Measurements from ENCODE around the gene CA12.
"Not testable (repeated sequence)": the region's sequence is repeated elsewhere in the genome, so short reads cannot be mapped to it uniquely, and the experiment has no call there.

CA12 gene

GRCh38 chr15:63354821-63355650 lies 26.6 kb downstream of the CA12 start:
- no peak for DNase-seq

- no peak for DNase-seq
Measured at GRCh38 chr15:63353887-63354286, 27.8 kb downstream of the CA12 start.

GRCh38 chr15:63353261-63353660 lies 28.4 kb downstream of the CA12 start:
- no peak for DNase-seq

- no peak for DNase-seq
Measured at GRCh38 chr15:63352808-63353207, 28.8 kb downstream of the CA12 start.

GRCh38 chr15:63351170-63351569 lies 30.5 kb downstream of the CA12 start:
- no peak for DNase-seq

GRCh38 chr15:63350178-63350621 lies 31.4 kb downstream of the CA12 start:
- no peak for DNase-seq

GRCh38 chr15:63349621-63350020 lies 32.0 kb downstream of the CA12 start:
- no peak for DNase-seq

GRCh38 chr15:63349156-63349555 lies 32.5 kb downstream of the CA12 start:
- DNase-seq, result no peak

- no peak for DNase-seq
Measured at GRCh38 chr15:63348392-63348791, 33.3 kb downstream of the CA12 start.

- no peak for DNase-seq
Measured at GRCh38 chr15:63347074-63347857, 34.4 kb downstream of the CA12 start.

- DNase-seq, result no peak
Measured at GRCh38 chr15:63345391-63345752, 36.3 kb downstream of the CA12 start.

- no peak for DNase-seq
Measured at GRCh38 chr15:63344731-63345390, 36.8 kb downstream of the CA12 start.

- DNase-seq, result not testable (repeated sequence)
Measured at GRCh38 chr15:63342996-63343562, 38.6 kb downstream of the CA12 start.

- DNase-seq, result no peak
Measured at GRCh38 chr15:63341898-63342297, 39.7 kb downstream of the CA12 start.

GRCh38 chr15:63340878-63341277 lies 40.8 kb downstream of the CA12 start:
- no peak for DNase-seq

- DNase-seq, result no peak
Measured at GRCh38 chr15:63340353-63340752, 41.3 kb downstream of the CA12 start.

GRCh38 chr15:63339836-63340235 lies 41.8 kb downstream of the CA12 start:
- no peak for DNase-seq

- DNase-seq, result no peak
Measured at GRCh38 chr15:63339006-63339766, 42.5 kb downstream of the CA12 start.

- DNase-seq, result no peak
Measured at GRCh38 chr15:63338170-63338569, 43.5 kb downstream of the CA12 start.

- DNase-seq, result no peak
Measured at GRCh38 chr15:63337046-63337445, 44.6 kb downstream of the CA12 start.

- DNase-seq, result no peak
Measured at GRCh38 chr15:63335543-63336240, 46.0 kb downstream of the CA12 start.

- no peak for DNase-seq
Measured at GRCh38 chr15:63334821-63335220, 46.8 kb downstream of the CA12 start.

Measured in T-helper 1 cell (primary cell).